Trophoblast cell (in vitro differentiated cells and primary cell): ENCODE data around the gene STAMBP.
"Not testable (repeated sequence)": the region's sequence is repeated elsewhere in the genome, so short reads cannot be mapped to it uniquely, and the experiment has no call there.

Experiments
- DNase-seq, 2 donors: peaks; one replicate each; pipeline ENCODE4 v3.0.0-alpha.2; 2016
- H2AFZ ChIP-seq: 2 replicates; pipeline ENCODE4 v1.6.1; 2013; ENCODE audit warnings: low read length, moderate library complexity, mild to moderate bottlenecking; ENCODE audit not compliant: insufficient read depth, poor library complexity
- H2AK5ac ChIP-seq: 2 replicates; pipeline ENCODE4 v1.6.1; 2013; ENCODE audit warnings: mild to moderate bottlenecking, low read length
- H2BK120ac ChIP-seq: 2 replicates; pipeline ENCODE4 v1.6.1; 2013; ENCODE audit warnings: low read length, mild to moderate bottlenecking, moderate library complexity; ENCODE audit not compliant: insufficient read depth, poor library complexity
- H2BK12ac ChIP-seq: 2 replicates; pipeline ENCODE4 v1.6.1; 2013; ENCODE audit warnings: mild to moderate bottlenecking, low read length, moderate library complexity
- H2BK5ac ChIP-seq: 2 replicates; pipeline ENCODE4 v1.6.1; 2013; ENCODE audit warnings: low read length, low read depth, moderate library complexity, mild to moderate bottlenecking; ENCODE audit not compliant: poor library complexity
- H3K14ac ChIP-seq: 2 replicates; pipeline ENCODE4 v1.6.1; 2013; ENCODE audit warnings: mild to moderate bottlenecking, low read length
- H3K18ac ChIP-seq: 2 replicates; pipeline ENCODE4 v1.6.1; 2013; ENCODE audit warnings: mild to moderate bottlenecking, low read length
- H3K23ac ChIP-seq: 2 replicates; pipeline ENCODE4 v1.6.1; 2013; ENCODE audit warnings: low read length
- H3K27ac ChIP-seq: 2 replicates; pipeline ENCODE4 v1.5.1; 2013; ENCODE audit warnings: low read depth, mild to moderate bottlenecking, inconsistent platforms, low read length, moderate library complexity
- H3K27me3 ChIP-seq: 2 replicates; pipeline ENCODE4 v1.6.1; 2013; ENCODE audit warnings: inconsistent platforms, mild to moderate bottlenecking, low read length, moderate library complexity; ENCODE audit not compliant: insufficient read depth
- H3K36me3 ChIP-seq, 2 experiments: 1 replicate in 1 of 2; 2 replicates in 1 of 2; pipeline ENCODE4 v1.6.1; 2013; ENCODE audit warnings: low read length in 2 of 2, mild to moderate bottlenecking in 2 of 2, moderate library complexity in 1 of 2; ENCODE audit not compliant: insufficient read depth in 2 of 2, control insufficient read depth in 1 of 2
- H3K4ac ChIP-seq: 2 replicates; pipeline ENCODE4 v1.6.1; 2013; ENCODE audit warnings: low read depth, mild to moderate bottlenecking, low read length, moderate library complexity
- H3K4me1 ChIP-seq, 2 experiments: 1 replicate in 1 of 2; 2 replicates in 1 of 2; pipeline ENCODE4 v1.6.1; 2013; ENCODE audit warnings: low read length in 2 of 2, mild to moderate bottlenecking in 2 of 2, moderate library complexity in 1 of 2; ENCODE audit not compliant: insufficient read depth in 2 of 2, control insufficient read depth in 1 of 2
- H3K4me2 ChIP-seq: 2 replicates; pipeline ENCODE4 v1.6.1; 2013; ENCODE audit warnings: inconsistent platforms, mild to moderate bottlenecking, low read length, moderate library complexity
- H3K4me3 ChIP-seq: 2 replicates; pipeline ENCODE4 v1.5.1; 2013; ENCODE audit warnings: mild to moderate bottlenecking, low read depth, low read length, inconsistent platforms
- H3K79me1 ChIP-seq: one replicate; pipeline ENCODE4 v1.6.1; 2013; ENCODE audit warnings: low read length
- H3K79me2 ChIP-seq: 2 replicates; pipeline ENCODE4 v1.6.1; 2013; ENCODE audit warnings: low read length, mild to moderate bottlenecking; ENCODE audit not compliant: control insufficient read depth, insufficient read depth, poor library complexity
- H3K9ac ChIP-seq: 2 replicates; pipeline ENCODE4 v1.6.1; 2013; ENCODE audit warnings: mild to moderate bottlenecking, low read length
- H3K9me3 ChIP-seq: 2 replicates; pipeline ENCODE4 v1.6.1; 2013; ENCODE audit warnings: low read depth, mild to moderate bottlenecking, control low read depth, inconsistent platforms, low read length; ENCODE audit not compliant: insufficient read depth
- H4K12ac ChIP-seq: 2 replicates; pipeline ENCODE4 v1.6.1; 2013; ENCODE audit warnings: low read depth, mild to moderate bottlenecking, low read length, moderate library complexity
- H4K8ac ChIP-seq: 2 replicates; pipeline ENCODE4 v1.6.1; 2013; ENCODE audit warnings: low read depth, mild to moderate bottlenecking, low read length, moderate library complexity
- H4K91ac ChIP-seq: one replicate; pipeline ENCODE4 v1.6.1; 2013; ENCODE audit warnings: low read depth, mild to moderate bottlenecking, low read length, moderate library complexity
- WGBS: extraction: QIAGEN DNeasy Blood & Tissue Kit; methylation state at CpG from one replicate; pipeline ENCODE4 v1.1.7; 2013; ENCODE audit warnings: missing lambda C conversion rate; ENCODE audit not compliant: insufficient read length, insufficient coverage; ENCODE audit errors: extremely low coverage; 5-methylcytosine and 5-hydroxymethylcytosine counted together

The STAMBP gene

DNA sequence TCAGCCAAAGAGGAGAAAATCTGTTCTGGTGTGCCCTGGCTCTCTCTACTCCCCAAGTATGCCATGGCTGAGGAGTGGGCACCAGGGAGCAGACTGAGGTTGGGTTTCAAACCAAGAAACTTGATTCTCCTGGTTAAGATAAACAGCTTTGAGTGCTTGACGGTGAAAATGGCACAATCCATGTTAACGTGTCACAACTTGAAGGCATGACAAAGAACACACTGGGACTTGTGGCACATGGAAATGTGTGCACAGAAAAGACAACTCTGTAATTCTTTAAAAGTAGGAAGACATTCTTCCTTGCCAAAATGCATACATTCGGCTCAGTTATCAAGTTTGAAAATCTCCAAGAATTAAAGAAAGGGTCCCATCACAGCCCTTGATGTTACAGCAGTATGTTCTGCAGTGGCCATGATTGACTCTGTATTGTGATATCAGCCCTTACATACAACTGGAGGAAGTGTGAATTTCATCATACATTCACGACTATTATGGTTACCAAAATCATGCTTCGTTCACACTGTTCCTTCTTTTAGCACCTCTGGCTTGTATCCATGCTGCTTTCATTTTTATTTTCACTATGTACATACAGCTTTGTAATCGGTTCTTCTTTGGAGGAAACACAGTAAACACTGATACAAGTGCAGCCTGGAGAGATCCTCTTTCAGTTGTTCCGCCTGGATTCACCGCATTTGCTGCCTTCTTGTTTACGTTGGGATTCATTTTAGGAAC, 48.5 kb downstream of the STAMBP start:
- H3K23ac ChIP-seq, result no peak overlapping the region
- H3K4me1 ChIP-seq, result no peaks in the 10 kb centered on the region
- H3K4ac ChIP-seq, result no peak overlapping the region
- H2AFZ ChIP-seq, result no peak overlapping the region
- H3K14ac ChIP-seq, result no peak overlapping the region
- H3K4me2 ChIP-seq, result no peak overlapping the region
- no peaks in the 10 kb centered on the region for H3K79me2 ChIP-seq
- H3K4me3 ChIP-seq, result no peak overlapping the region
- no peak for DNase-seq
- H3K79me1 ChIP-seq, result no peaks in the 10 kb centered on the region
- H2BK12ac ChIP-seq, result no peak overlapping the region
- H3K9ac ChIP-seq, result no peak overlapping the region
- H3K18ac ChIP-seq, result no peak overlapping the region
- no peak overlapping the region for H2BK120ac ChIP-seq
- no peaks in the 10 kb centered on the region for H3K9me3 ChIP-seq
- H4K8ac ChIP-seq, result no peak overlapping the region
- no peak overlapping the region for H2BK5ac ChIP-seq
- no CpG with 5 or more reads among the region's 9 CpGs for WGBS
- no peak overlapping the region for H2AK5ac ChIP-seq
- H4K91ac ChIP-seq, result no peak overlapping the region
- H3K36me3 ChIP-seq, result peaks cover 0 to 2% of the 10 kb centered on the region in 2 experiments
- no peak overlapping the region for H4K12ac ChIP-seq
- H3K27ac ChIP-seq, result no peak overlapping the region
- no peaks in the 10 kb centered on the region for H3K27me3 ChIP-seq

- not testable (repeated sequence) for H3K4me1 ChIP-seq, H4K91ac ChIP-seq, H2AFZ ChIP-seq, H2AK5ac ChIP-seq, H3K14ac ChIP-seq, H3K4ac ChIP-seq, H3K36me3 ChIP-seq, H3K9ac ChIP-seq, H3K27me3 ChIP-seq, H2BK12ac ChIP-seq, H4K12ac ChIP-seq, H3K27ac ChIP-seq, H3K79me2 ChIP-seq, DNase-seq, H2BK5ac ChIP-seq, H3K9me3 ChIP-seq, H2BK120ac ChIP-seq, H3K23ac ChIP-seq, H3K18ac ChIP-seq, H3K4me2 ChIP-seq, H4K8ac ChIP-seq, H3K79me1 ChIP-seq, H3K4me3 ChIP-seq
- WGBS, result no CpG with 5 or more reads among the region's 5 CpGs
Observed at GRCh38 chr2:73877984-73878383, 49.2 kb downstream of the STAMBP start.

- no peak overlapping the region for H4K91ac ChIP-seq
- no peak overlapping the region for H3K4me3 ChIP-seq
- H3K27me3 ChIP-seq, result no peaks in the 10 kb centered on the region
- H3K4ac ChIP-seq, result no peak overlapping the region
- H3K9ac ChIP-seq, result no peak overlapping the region
- H4K12ac ChIP-seq, result no peak overlapping the region
- H3K18ac ChIP-seq, result no peak overlapping the region
- no peak overlapping the region for H4K8ac ChIP-seq
- no peaks in the 10 kb centered on the region for H3K9me3 ChIP-seq
- no peaks in the 10 kb centered on the region for H3K79me2 ChIP-seq
- DNase-seq, result no peak
- no peak overlapping the region for H2AK5ac ChIP-seq
- H2BK12ac ChIP-seq, result no peak overlapping the region
- no peak overlapping the region for H3K14ac ChIP-seq
- H2BK120ac ChIP-seq, result no peak overlapping the region
- H3K4me2 ChIP-seq, result no peak overlapping the region
- H3K27ac ChIP-seq, result no peak overlapping the region
- no peaks in the 10 kb centered on the region for H3K4me1 ChIP-seq
- no peak overlapping the region for H2BK5ac ChIP-seq
- H3K79me1 ChIP-seq, result no peaks in the 10 kb centered on the region
- WGBS, result no CpG with 5 or more reads among the region's 2 CpGs
- no peak overlapping the region for H2AFZ ChIP-seq
- no peak overlapping the region for H3K23ac ChIP-seq
- no peaks in the 10 kb centered on the region for H3K36me3 ChIP-seq
Observed at GRCh38 chr2:73885406-73885805, 56.6 kb downstream of the STAMBP start.

DNA sequence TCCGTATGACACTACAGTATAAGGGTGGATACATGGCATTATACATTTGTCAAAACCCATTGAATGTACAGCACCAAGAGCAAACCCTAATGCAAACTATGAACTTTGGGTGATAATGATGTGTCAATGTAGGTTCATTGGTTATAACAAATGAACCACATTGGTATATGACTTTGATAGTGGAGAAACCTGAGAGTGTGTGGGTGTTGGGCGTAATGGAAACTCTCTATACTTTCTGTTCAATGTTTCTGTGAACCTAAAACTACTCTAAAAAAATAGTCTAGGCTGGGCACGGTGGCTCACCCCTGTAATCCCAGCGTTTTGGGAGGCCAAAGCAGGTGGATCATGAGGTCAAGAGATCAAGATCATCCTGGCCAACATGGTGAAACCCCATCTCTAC, 57.6 kb downstream of the STAMBP start:
- H4K91ac ChIP-seq, result no peak overlapping the region
- no peak overlapping the region for H3K4me3 ChIP-seq
- no peak overlapping the region for H3K9ac ChIP-seq
- H3K4me2 ChIP-seq, result no peak overlapping the region
- H3K27me3 ChIP-seq, result no peaks in the 10 kb centered on the region
- H3K36me3 ChIP-seq, result no peaks in the 10 kb centered on the region
- no peak overlapping the region for H2AK5ac ChIP-seq
- H3K18ac ChIP-seq, result no peak overlapping the region
- H4K8ac ChIP-seq, result no peak overlapping the region
- no peak overlapping the region for H2BK120ac ChIP-seq
- no peak overlapping the region for H4K12ac ChIP-seq
- no peak overlapping the region for H3K23ac ChIP-seq
- no peaks in the 10 kb centered on the region for H3K79me2 ChIP-seq
- H3K4me1 ChIP-seq, result no peaks in the 10 kb centered on the region
- H2BK5ac ChIP-seq, result no peak overlapping the region
- H3K27ac ChIP-seq, result no peak overlapping the region
- no peaks in the 10 kb centered on the region for H3K9me3 ChIP-seq
- no peak overlapping the region for H2BK12ac ChIP-seq
- no peak for DNase-seq
- no peak overlapping the region for H3K14ac ChIP-seq
- H3K4ac ChIP-seq, result no peak overlapping the region
- H2AFZ ChIP-seq, result no peak overlapping the region
- no peaks in the 10 kb centered on the region for H3K79me1 ChIP-seq
- no CpG with 5 or more reads among the region's 4 CpGs for WGBS
